ENCODE data around the gene ZNF93.
A peak's percentile ranks its signal among the peaks of the same experiment; 100 is the strongest.
"Not testable (repeated sequence)": the region's sequence is repeated elsewhere in the genome, so short reads cannot be mapped to it uniquely, and the experiment has no call there.

ZNF93 gene

GRCh38 chr19:19959151-19959799 lies 58.5 kb downstream of the ZNF93 start:
- H3K4me1 ChIP-seq (ENCODE audit: control insufficient read depth, insufficient read depth, low read length, poor library complexity, severe bottlenecking); H3K36me3 ChIP-seq (ENCODE audit: control insufficient read depth, insufficient read depth, low read length); H3K27me3 ChIP-seq (replicated peaks; ENCODE audit: control insufficient read depth, insufficient read depth, low read length, poor library complexity, severe bottlenecking); H3K4me3 ChIP-seq (ENCODE audit: insufficient read depth, low read depth, low read length, poor library complexity, severe bottlenecking); H3K27ac ChIP-seq (ENCODE audit: insufficient read depth, low read length, poor library complexity, severe bottlenecking); H3K9me3 ChIP-seq (ENCODE audit: control insufficient read depth, low read length): not testable (repeated sequence)
- peak; percentile 16 to 50 (median 34) for DNase-seq

DNA sequence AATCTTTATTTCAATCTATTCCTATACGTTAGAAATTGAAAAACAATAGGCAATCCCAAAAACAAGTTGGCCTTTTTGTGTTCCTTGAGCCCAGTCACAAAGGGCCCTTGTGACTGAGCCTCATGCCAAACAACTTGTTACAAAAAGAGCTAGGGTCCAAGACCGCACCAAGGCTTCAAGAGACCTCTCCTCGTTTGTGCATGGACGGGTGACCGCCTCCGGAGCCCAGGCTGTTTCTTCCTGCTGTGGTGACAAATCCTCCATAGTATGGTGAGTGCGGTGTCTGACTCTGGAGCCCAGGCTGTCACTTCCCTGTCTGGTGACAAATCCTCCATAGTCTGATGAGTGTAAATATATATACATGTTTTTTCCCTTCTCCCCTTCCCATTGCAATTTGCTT lies 63.7 kb downstream of the ZNF93 start:
- H3K9me3 ChIP-seq (ENCODE audit: control insufficient read depth, low read length) = no peaks in the 10 kb centered on the region
- H3K36me3 ChIP-seq (ENCODE audit: control insufficient read depth, insufficient read depth, low read length) = no peaks in the 10 kb centered on the region
- H3K27ac ChIP-seq (ENCODE audit: insufficient read depth, low read length, poor library complexity, severe bottlenecking) = no peak overlapping the region
- no peak overlapping the region for H3K4me3 ChIP-seq (ENCODE audit: insufficient read depth, low read depth, low read length, poor library complexity, severe bottlenecking)
- H3K27me3 ChIP-seq (replicated peaks; ENCODE audit: control insufficient read depth, insufficient read depth, low read length, poor library complexity, severe bottlenecking) = no peaks in the 10 kb centered on the region
- H3K4me1 ChIP-seq (ENCODE audit: control insufficient read depth, insufficient read depth, low read length, poor library complexity, severe bottlenecking) = no peaks in the 10 kb centered on the region
- no peak for DNase-seq

- H3K4me3 ChIP-seq (ENCODE audit: insufficient read depth, low read depth, low read length, poor library complexity, severe bottlenecking); H3K4me1 ChIP-seq (ENCODE audit: control insufficient read depth, insufficient read depth, low read length, poor library complexity, severe bottlenecking); H3K9me3 ChIP-seq (ENCODE audit: control insufficient read depth, low read length); DNase-seq; H3K36me3 ChIP-seq (ENCODE audit: control insufficient read depth, insufficient read depth, low read length); H3K27me3 ChIP-seq (replicated peaks; ENCODE audit: control insufficient read depth, insufficient read depth, low read length, poor library complexity, severe bottlenecking); H3K27ac ChIP-seq (ENCODE audit: insufficient read depth, low read length, poor library complexity, severe bottlenecking): not testable (repeated sequence)
Measured at GRCh38 chr19:19966126-19966525, 65.4 kb downstream of the ZNF93 start.

GRCh38 chr19:19966862-19967261 lies 66.1 kb downstream of the ZNF93 start:
- no peak for DNase-seq
- Histone ChIP-seq H3K27me3 (replicated peaks; ENCODE audit: control insufficient read depth, insufficient read depth, low read length, poor library complexity, severe bottlenecking) (no peaks in the 10 kb centered on the region), H3K27ac (ENCODE audit: insufficient read depth, low read length, poor library complexity, severe bottlenecking) (no peak overlapping the region), H3K9me3 (ENCODE audit: control insufficient read depth, low read length) (no peaks in the 10 kb centered on the region), H3K4me3 (ENCODE audit: insufficient read depth, low read depth, low read length, poor library complexity, severe bottlenecking) (no peak overlapping the region), H3K4me1 (ENCODE audit: control insufficient read depth, insufficient read depth, low read length, poor library complexity, severe bottlenecking) (no peaks in the 10 kb centered on the region), H3K36me3 (ENCODE audit: control insufficient read depth, insufficient read depth, low read length) (no peaks in the 10 kb centered on the region)

Measured in effector memory CD4-positive, alpha-beta T cell (primary cell).